GM19467 (cell line): ENCODE measurements around the gene SMARCAL1.

Experiments used
- ATAC-seq: cut with Tn5 transposase; IDR thresholded peaks from one replicate; pipeline ENCODE4 v1.9.1; 2021; ENCODE audit warnings: mild to moderate bottlenecking, moderate library complexity; ENCODE audit not compliant: unreplicated experiment

Gene SMARCAL1

GRCh38 chr2:216522892-216523502 lies 110.7 kb downstream of the SMARCAL1 start:
- no peak for ATAC-seq

- no peak for ATAC-seq
Observed at GRCh38 chr2:216525972-216526371, 113.7 kb downstream of the SMARCAL1 start.

GRCh38 chr2:216526939-216527338 lies 114.7 kb downstream of the SMARCAL1 start:
- ATAC-seq, result no peak

DNA sequence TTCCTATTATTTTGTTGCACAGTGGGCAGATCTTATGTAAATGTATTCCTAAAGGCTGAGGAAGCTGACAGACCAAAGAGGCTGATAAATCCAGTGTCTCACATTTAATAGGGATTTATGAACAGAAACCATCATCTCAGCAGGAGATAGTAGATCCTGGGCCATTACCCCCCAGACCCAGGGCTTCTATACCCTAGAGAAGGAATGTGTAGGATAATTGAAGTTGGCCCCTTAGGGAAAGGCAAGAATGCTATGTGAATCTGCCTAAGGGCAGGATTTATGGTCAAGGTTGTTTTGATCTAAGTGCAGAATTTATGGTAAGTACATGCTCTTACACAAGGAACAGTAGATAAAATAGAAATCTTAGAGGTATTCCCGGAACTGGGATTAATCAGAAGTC lies 115.3 kb downstream of the SMARCAL1 start:
- ATAC-seq, result no peak

- ATAC-seq, result no peak
Observed at GRCh38 chr2:216532562-216532961, 120.3 kb downstream of the SMARCAL1 start.
